Activated T-helper 1 cell treated with anti-CD3 and anti-CD28 coated beads, Interleukin-12 subunit alpha, Interleukin-12 subunit beta, Interleukin-2, Interleukin-4 antibody, amounts not matched to agents 30 ng/mL and 10 ng/mL and 1 ng/mL, durations not matched to agents 14 hours and 24 hours and 36 hours (primary cell): ENCODE data around the gene PPP1R26. TPM values are rescaled to one million over a fixed set of nuclear protein-coding genes. Genes with fewer than 3 reads are reported as not detected.

Experiments used
- DNase-seq: peaks from one replicate; pipeline ENCODE4 v3.0.0; 2021; ENCODE audit warnings: low spot score
- H3K27ac Mint-ChIP-seq: one replicate; pipeline ENCODE4 v1.8.0; 2021; ENCODE audit warnings: mild to moderate bottlenecking, mixed read lengths
- H3K27me3 Mint-ChIP-seq: one replicate; pipeline ENCODE4 v1.8.0; 2022; ENCODE audit warnings: mild to moderate bottlenecking, moderate library complexity, mixed read lengths; ENCODE audit not compliant: insufficient read depth
- H3K36me3 Mint-ChIP-seq: one replicate; pipeline ENCODE4 v1.8.0; 2021; ENCODE audit warnings: low read depth, mixed read lengths
- H3K4me1 Mint-ChIP-seq: one replicate; pipeline ENCODE4 v1.8.0; 2021; ENCODE audit warnings: low read depth, mixed read lengths
- H3K4me3 Mint-ChIP-seq: one replicate; pipeline ENCODE4 v1.8.0; 2021; ENCODE audit warnings: mild to moderate bottlenecking, moderate library complexity, mixed read lengths
- H3K9me3 Mint-ChIP-seq: one replicate; pipeline ENCODE4 v1.8.0; 2021; ENCODE audit warnings: mixed read lengths
- intact Hi-C: fragments of 100-400 bp; cut with micrococcal nuclease; formaldehyde crosslinking; loops from one replicate; pipeline ENCODE4 v1.15.1; 2024
- total RNA-seq: library from RNA; stranded (reverse); gene quantifications from 2 replicates; pipeline ENCODE4 v1.2.3, GENCODE V29; 2022

Gene PPP1R26
- total RNA-seq, 1 donor from 2014 or later, result 0.86 TPM

- Mint-ChIP-seq H3K36me3 (peaks cover 7% of the 10 kb centered on the region), H3K27me3 (peaks cover 9% of the 10 kb centered on the region), H3K27ac (no peak overlapping the region), H3K4me3 (peak overlapping the region; percentile 92), H3K9me3 (no peaks in the 10 kb centered on the region), H3K4me1 (peaks cover 18% of the 10 kb centered on the region)
- no peak for DNase-seq
- intact Hi-C loops, result no loop called here
Measured at GRCh38 chr9:135498381-135499126, 19.0 kb downstream of the PPP1R26 start.

- Mint-ChIP-seq H3K27me3 (peaks cover 9% of the 10 kb centered on the region), H3K9me3 (no peaks in the 10 kb centered on the region), H3K27ac (no peak overlapping the region), H3K36me3 (peaks cover 10% of the 10 kb centered on the region), H3K4me3 (peak overlapping the region; percentile 92), H3K4me1 (peaks cover 18% of the 10 kb centered on the region)
- DNase-seq, result peak; percentile 84
- intact Hi-C loops, result loop anchor here (5.0 to 10.0 kb wide), 2 partner anchors 32 to 615 kb away; partner anchors contain the start of gene TMEM250
Measured at GRCh38 chr9:135499326-135500070, 19.9 kb downstream of the PPP1R26 start.

GRCh38 chr9:135500071-135500524 is 20.5 kb downstream of the PPP1R26 start:
- Mint-ChIP-seq H3K27me3 (peaks cover 8% of the 10 kb centered on the region), H3K27ac (no peak overlapping the region), H3K9me3 (no peaks in the 10 kb centered on the region), H3K36me3 (peaks cover 14% of the 10 kb centered on the region), H3K4me3 (peak overlapping the region; percentile 92), H3K4me1 (peaks cover 18% of the 10 kb centered on the region)
- intact Hi-C loops, result loop anchor here (5.0 to 10.0 kb wide), 2 partner anchors 33 to 615 kb away; partner anchors contain the start of gene TMEM250
- DNase-seq, result no peak

- Mint-ChIP-seq H3K9me3 (no peaks in the 10 kb centered on the region), H3K4me1 (peaks cover 18% of the 10 kb centered on the region), H3K27me3 (peaks cover 7% of the 10 kb centered on the region), H3K4me3 (peak within 1 kb of the TSS; percentile 92), H3K36me3 (peaks cover 16% of the 10 kb centered on the region), H3K27ac (peak within 1 kb of the TSS; percentile 91)
- peak; percentile 85 for DNase-seq
- intact Hi-C loops, result loop anchor here (1.0 to 10.0 kb wide), 3 partner anchors 11 to 614 kb away; partner anchors contain the start of gene TMEM250
Measured at GRCh38 chr9:135500525-135501260, 21.1 kb downstream of the PPP1R26 start, which contains the start of gene MRPS2. TSS of gene MRPS2 (plus strand) at chr9:135500682. CDS start at chr9:135500711, 29 bp downstream.

GRCh38 chr9:135501261-135502167 is 21.9 kb downstream of the PPP1R26 start:
- H3K27me3 Mint-ChIP-seq, result peaks cover 6% of the 10 kb centered on the region
- DNase-seq, result peak; percentile 39
- H3K9me3 Mint-ChIP-seq, result no peaks in the 10 kb centered on the region
- peaks cover 16% of the 10 kb centered on the region for H3K36me3 Mint-ChIP-seq
- peak overlapping the region; percentile 92 for H3K4me3 Mint-ChIP-seq
- intact Hi-C loops, result loop anchor here (1.0 to 10.0 kb wide), 3 partner anchors 10 to 613 kb away; partner anchors contain the start of gene TMEM250
- H3K27ac Mint-ChIP-seq, result peak overlapping the region; percentile 40
- H3K4me1 Mint-ChIP-seq, result peaks cover 18% of the 10 kb centered on the region

- no peak for DNase-seq
- no peaks in the 10 kb centered on the region for H3K9me3 Mint-ChIP-seq
- peak overlapping the region; percentile 92 for H3K4me3 Mint-ChIP-seq
- H3K27me3 Mint-ChIP-seq, result peaks cover 6% of the 10 kb centered on the region
- peak overlapping the region; percentile 40 for H3K27ac Mint-ChIP-seq
- H3K4me1 Mint-ChIP-seq, result peaks cover 18% of the 10 kb centered on the region
- H3K36me3 Mint-ChIP-seq, result peaks cover 16% of the 10 kb centered on the region
- intact Hi-C loops, result loop anchor here (5.0 to 10.0 kb wide), 2 partner anchors 35 to 612 kb away; partner anchors contain the start of gene TMEM250
Measured at GRCh38 chr9:135502168-135502872, 22.7 kb downstream of the PPP1R26 start.

- peaks cover 16% of the 10 kb centered on the region for H3K36me3 Mint-ChIP-seq
- no peak overlapping the region for H3K27ac Mint-ChIP-seq
- H3K27me3 Mint-ChIP-seq, result peaks cover 3% of the 10 kb centered on the region
- peaks cover 18% of the 10 kb centered on the region for H3K4me1 Mint-ChIP-seq
- no peak for DNase-seq
- intact Hi-C loops, result loop anchor here (5.0 to 10.0 kb wide), 2 partner anchors 36 to 612 kb away; partner anchors contain the start of gene TMEM250
- H3K4me3 Mint-ChIP-seq, result peak overlapping the region; percentile 92
- H3K9me3 Mint-ChIP-seq, result no peaks in the 10 kb centered on the region
Measured at GRCh38 chr9:135502873-135503321, 23.3 kb downstream of the PPP1R26 start.

- DNase-seq, result no peak
- H3K4me3 Mint-ChIP-seq, result peak overlapping the region; percentile 92
- peak overlapping the region; percentile 23 for H3K27ac Mint-ChIP-seq
- intact Hi-C loops, result loop anchor here (5.0 to 10.0 kb wide), 2 partner anchors 36 to 611 kb away; partner anchors contain the start of gene TMEM250
- peaks cover 16% of the 10 kb centered on the region for H3K36me3 Mint-ChIP-seq
- H3K9me3 Mint-ChIP-seq, result no peaks in the 10 kb centered on the region
- peaks cover 18% of the 10 kb centered on the region for H3K4me1 Mint-ChIP-seq
- no peaks in the 10 kb centered on the region for H3K27me3 Mint-ChIP-seq
Measured at GRCh38 chr9:135503371-135504261, 24.0 kb downstream of the PPP1R26 start.

GRCh38 chr9:135504262-135505243 is 25.0 kb downstream of the PPP1R26 start:
- peaks cover 16% of the 10 kb centered on the region for H3K36me3 Mint-ChIP-seq
- DNase-seq, result peak; percentile 28
- H3K27me3 Mint-ChIP-seq, result no peaks in the 10 kb centered on the region
- H3K4me1 Mint-ChIP-seq, result peaks cover 13% of the 10 kb centered on the region
- no peak overlapping the region for H3K4me3 Mint-ChIP-seq
- peaks cover 6% of the 10 kb centered on the region for H3K9me3 Mint-ChIP-seq
- intact Hi-C loops, result loop anchor here (5.0 to 10.0 kb wide), 2 partner anchors 37 to 610 kb away; partner anchors contain the start of gene TMEM250
- H3K27ac Mint-ChIP-seq, result no peak overlapping the region
